Lower leg skin (tissue), 3 donors: ENCODE results near the gene SLC9A9.

Source experiments
- POLR2A ChIP-seq, 2 donors: fragments of 450-650 bp; IDR thresholded peaks; one replicate each; pipeline ENCODE4 v1.6.1; 2016 to 2017; ENCODE audit warnings: antibody characterized with exemption in 2 of 2, mild to moderate bottlenecking in 1 of 2, moderate library complexity in 1 of 2
- TF ChIP-seq, protein P1 (sequence below), 3 donors: fragments of 450-650 bp; IDR thresholded peaks; one replicate each; pipeline ENCODE4 v1.5.1; 2016; ENCODE audit warnings: antibody characterized with exemption in 3 of 3, mild to moderate bottlenecking in 3 of 3, moderate library complexity in 2 of 3

- TF ChIP-seq, protein P1, sequence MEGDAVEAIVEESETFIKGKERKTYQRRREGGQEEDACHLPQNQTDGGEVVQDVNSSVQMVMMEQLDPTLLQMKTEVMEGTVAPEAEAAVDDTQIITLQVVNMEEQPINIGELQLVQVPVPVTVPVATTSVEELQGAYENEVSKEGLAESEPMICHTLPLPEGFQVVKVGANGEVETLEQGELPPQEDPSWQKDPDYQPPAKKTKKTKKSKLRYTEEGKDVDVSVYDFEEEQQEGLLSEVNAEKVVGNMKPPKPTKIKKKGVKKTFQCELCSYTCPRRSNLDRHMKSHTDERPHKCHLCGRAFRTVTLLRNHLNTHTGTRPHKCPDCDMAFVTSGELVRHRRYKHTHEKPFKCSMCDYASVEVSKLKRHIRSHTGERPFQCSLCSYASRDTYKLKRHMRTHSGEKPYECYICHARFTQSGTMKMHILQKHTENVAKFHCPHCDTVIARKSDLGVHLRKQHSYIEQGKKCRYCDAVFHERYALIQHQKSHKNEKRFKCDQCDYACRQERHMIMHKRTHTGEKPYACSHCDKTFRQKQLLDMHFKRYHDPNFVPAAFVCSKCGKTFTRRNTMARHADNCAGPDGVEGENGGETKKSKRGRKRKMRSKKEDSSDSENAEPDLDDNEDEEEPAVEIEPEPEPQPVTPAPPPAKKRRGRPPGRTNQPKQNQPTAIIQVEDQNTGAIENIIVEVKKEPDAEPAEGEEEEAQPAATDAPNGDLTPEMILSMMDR (IDR thresholded peaks at IDR 0.05) = no peak
- TF ChIP-seq POLR2A (IDR thresholded peaks at IDR 0.05) = no peak
These were observed 567.3 kb downstream of the SLC9A9 start for GRCh38 chr3:143280984-143281383.
